DLD1 (cell line): ENCODE measurements around the gene GGT5.
"Not testable (repeated sequence)": the region's sequence is repeated elsewhere in the genome, so short reads cannot be mapped to it uniquely, and the experiment has no call there.

Experiments
- in situ Hi-C: cut with HindIII; loops from 2 replicates; pipeline ENCODE4 v1.10.0; 2017; ENCODE audit warnings: low sequenced_read_pairs

The GGT5 gene

GRCh38 chr22:24263479-24263878 is 18.6 kb upstream of the GGT5 start:
- in situ Hi-C loops, result not testable (repeated sequence)

GRCh38 chr22:24262185-24262749 is 17.4 kb upstream of the GGT5 start:
- in situ Hi-C loops, result not testable (repeated sequence)

- in situ Hi-C loops, result not testable (repeated sequence)
Observed at GRCh38 chr22:24259459-24259858, 14.6 kb upstream of the GGT5 start.

GRCh38 chr22:24256736-24257135 is 11.9 kb upstream of the GGT5 start:
- in situ Hi-C loops, result not testable (repeated sequence)

GRCh38 chr22:24256136-24256535 is 11.3 kb upstream of the GGT5 start:
- in situ Hi-C loops, result not testable (repeated sequence)

- in situ Hi-C loops, result not testable (repeated sequence)
Observed at GRCh38 chr22:24253126-24253525, 8.2 kb upstream of the GGT5 start.

- in situ Hi-C loops, result not testable (repeated sequence)
Observed at GRCh38 chr22:24251286-24251685, 6.4 kb upstream of the GGT5 start.

- in situ Hi-C loops, result not testable (repeated sequence)
Observed at GRCh38 chr22:24249413-24249812, 4.5 kb upstream of the GGT5 start.

GRCh38 chr22:24248611-24249010 is 3.7 kb upstream of the GGT5 start:
- in situ Hi-C loops, result not testable (repeated sequence)

GRCh38 chr22:24247564-24248344 is 2.9 kb upstream of the GGT5 start:
- in situ Hi-C loops, result no loop called here

- in situ Hi-C loops, result no loop called here
Observed at GRCh38 chr22:24247011-24247507, 2.2 kb upstream of the GGT5 start.

- in situ Hi-C loops, result not testable (repeated sequence)
Observed at GRCh38 chr22:24245584-24246561, 991 bp upstream of the GGT5 start.

GRCh38 chr22:24244144-24244787 is 616 bp downstream of the GGT5 start:
- in situ Hi-C loops, result no loop called here

- in situ Hi-C loops, result not testable (repeated sequence)
Observed at GRCh38 chr22:24243417-24243816, 1.5 kb downstream of the GGT5 start.

- in situ Hi-C loops, result not testable (repeated sequence)
Observed at GRCh38 chr22:24240985-24241692, 3.7 kb downstream of the GGT5 start.

- in situ Hi-C loops, result no loop called here
Observed at GRCh38 chr22:24240381-24240780, 4.5 kb downstream of the GGT5 start.

- in situ Hi-C loops, result not testable (repeated sequence)
Observed at GRCh38 chr22:24238101-24238694, 6.7 kb downstream of the GGT5 start.

- in situ Hi-C loops, result no loop called here
Observed at GRCh38 chr22:24236656-24237055, 8.2 kb downstream of the GGT5 start.

GRCh38 chr22:24235315-24235714 is 9.6 kb downstream of the GGT5 start:
- in situ Hi-C loops, result no loop called here

- in situ Hi-C loops, result no loop called here
Observed at GRCh38 chr22:24233816-24234215, 11.1 kb downstream of the GGT5 start.
